GM12801 (cell line): ENCODE results near the gene H2BK1.

Experiments
- CTCF ChIP-seq: IDR thresholded peaks from one replicate; pipeline ENCODE4 v1.5.1; 2011; ENCODE audit warnings: control low read depth; ENCODE audit not compliant: insufficient read length; ENCODE audit errors: extremely low read depth

H2BK1 gene

GRCh38 chr7:151173386-151174245, 36.7 kb downstream of the H2BK1 start:
- no peak for TF ChIP-seq CTCF

- peak; percentile 95 for TF ChIP-seq CTCF
Observed at GRCh38 chr7:151172273-151173141, 37.8 kb downstream of the H2BK1 start.

GRCh38 chr7:151168787-151169162, 41.5 kb downstream of the H2BK1 start:
- no peak for TF ChIP-seq CTCF

- no peak for TF ChIP-seq CTCF
Observed at GRCh38 chr7:151168003-151168786, 42.1 kb downstream of the H2BK1 start.

- TF ChIP-seq CTCF = no peak
Observed at GRCh38 chr7:151167197-151167961, 42.9 kb downstream of the H2BK1 start, which contains the start of gene GBX1. TSS of gene GBX1 (minus strand) at chr7:151167694. CDS start at chr7:151167548, 146 bp downstream.

- TF ChIP-seq CTCF = no peak
Observed at GRCh38 chr7:151166629-151167196, 43.6 kb downstream of the H2BK1 start.
